ENCODE measurements around the gene PRKAG2.

Gene PRKAG2

DNA sequence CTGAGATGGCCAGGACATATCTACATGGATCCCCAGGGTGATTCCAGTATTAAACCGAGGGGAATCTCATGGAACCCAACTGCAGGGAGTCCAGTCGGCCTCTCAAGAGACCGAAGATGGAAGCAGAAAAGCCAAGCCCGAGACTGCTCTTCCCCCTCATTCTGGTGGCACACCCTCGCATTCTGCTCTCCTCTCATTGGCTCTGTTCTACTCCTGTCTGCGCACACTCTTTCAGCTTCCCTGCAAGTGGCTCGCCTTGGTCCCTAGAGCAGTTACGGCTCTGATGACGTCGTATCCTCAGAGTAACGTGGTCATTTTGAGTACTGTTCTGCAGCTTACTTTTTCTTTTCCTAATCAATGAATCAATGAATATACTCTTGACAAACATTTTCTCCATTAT, 284.6 kb downstream of the PRKAG2 start:
- TF ChIP-seq, protein P1, sequence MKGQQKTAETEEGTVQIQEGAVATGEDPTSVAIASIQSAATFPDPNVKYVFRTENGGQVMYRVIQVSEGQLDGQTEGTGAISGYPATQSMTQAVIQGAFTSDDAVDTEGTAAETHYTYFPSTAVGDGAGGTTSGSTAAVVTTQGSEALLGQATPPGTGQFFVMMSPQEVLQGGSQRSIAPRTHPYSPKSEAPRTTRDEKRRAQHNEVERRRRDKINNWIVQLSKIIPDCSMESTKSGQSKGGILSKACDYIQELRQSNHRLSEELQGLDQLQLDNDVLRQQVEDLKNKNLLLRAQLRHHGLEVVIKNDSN (IDR thresholded peaks at IDR 0.05): no peak
- TF ChIP-seq CREB1 (IDR thresholded peaks at IDR 0.05; ENCODE audit: low read depth): no peak
- no peak for TF ChIP-seq TAF1 (IDR thresholded peaks at IDR 0.05; ENCODE audit: low read depth)
- no peak for TF ChIP-seq EGR1 (IDR thresholded peaks at IDR 0.05)
- no peak for TF ChIP-seq TCF12 (IDR thresholded peaks at IDR 0.05; ENCODE audit: low read depth)
- no peak for TF ChIP-seq ZBTB7A (IDR thresholded peaks at IDR 0.05; ENCODE audit: low read depth)

DNA sequence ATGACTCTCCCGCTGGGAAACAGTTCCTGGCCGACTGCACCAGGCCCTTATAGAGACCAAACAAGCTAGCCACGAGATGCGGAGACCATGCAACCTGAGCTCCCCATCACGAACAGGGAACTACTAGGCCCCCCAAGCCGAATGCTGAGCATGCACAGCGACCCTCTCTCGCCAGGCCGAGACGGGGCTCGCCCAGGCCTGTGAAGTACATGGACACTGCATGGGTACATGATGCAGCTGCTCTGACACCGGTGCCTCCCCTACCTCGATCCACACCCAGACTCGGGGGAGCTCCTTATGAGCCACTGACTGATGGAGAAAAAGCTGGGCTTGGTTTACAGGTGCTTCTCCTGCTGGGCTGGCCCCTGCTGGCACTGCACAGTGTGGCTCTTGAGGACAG, 285.0 kb downstream of the PRKAG2 start:
- no peak for TF ChIP-seq TAF1 (IDR thresholded peaks at IDR 0.05; ENCODE audit: low read depth)
- no peak for TF ChIP-seq EP300 (IDR thresholded peaks at IDR 0.05; ENCODE audit: borderline replicate concordance)
- TF ChIP-seq TCF12 (IDR thresholded peaks at IDR 0.05; ENCODE audit: low read depth): no peak
- TF ChIP-seq CEBPB (IDR thresholded peaks at IDR 0.05): no peak
- no peak for TF ChIP-seq RAD21 (IDR thresholded peaks at IDR 0.05; ENCODE audit: low read depth)
- no peak for TF ChIP-seq TEAD4 (IDR thresholded peaks at IDR 0.05)
- TF ChIP-seq FOXM1 (IDR thresholded peaks at IDR 0.05; ENCODE audit: borderline replicate concordance, low read depth): no peak
- TF ChIP-seq NFIC (IDR thresholded peaks at IDR 0.05): no peak
- TF ChIP-seq, protein P2, sequence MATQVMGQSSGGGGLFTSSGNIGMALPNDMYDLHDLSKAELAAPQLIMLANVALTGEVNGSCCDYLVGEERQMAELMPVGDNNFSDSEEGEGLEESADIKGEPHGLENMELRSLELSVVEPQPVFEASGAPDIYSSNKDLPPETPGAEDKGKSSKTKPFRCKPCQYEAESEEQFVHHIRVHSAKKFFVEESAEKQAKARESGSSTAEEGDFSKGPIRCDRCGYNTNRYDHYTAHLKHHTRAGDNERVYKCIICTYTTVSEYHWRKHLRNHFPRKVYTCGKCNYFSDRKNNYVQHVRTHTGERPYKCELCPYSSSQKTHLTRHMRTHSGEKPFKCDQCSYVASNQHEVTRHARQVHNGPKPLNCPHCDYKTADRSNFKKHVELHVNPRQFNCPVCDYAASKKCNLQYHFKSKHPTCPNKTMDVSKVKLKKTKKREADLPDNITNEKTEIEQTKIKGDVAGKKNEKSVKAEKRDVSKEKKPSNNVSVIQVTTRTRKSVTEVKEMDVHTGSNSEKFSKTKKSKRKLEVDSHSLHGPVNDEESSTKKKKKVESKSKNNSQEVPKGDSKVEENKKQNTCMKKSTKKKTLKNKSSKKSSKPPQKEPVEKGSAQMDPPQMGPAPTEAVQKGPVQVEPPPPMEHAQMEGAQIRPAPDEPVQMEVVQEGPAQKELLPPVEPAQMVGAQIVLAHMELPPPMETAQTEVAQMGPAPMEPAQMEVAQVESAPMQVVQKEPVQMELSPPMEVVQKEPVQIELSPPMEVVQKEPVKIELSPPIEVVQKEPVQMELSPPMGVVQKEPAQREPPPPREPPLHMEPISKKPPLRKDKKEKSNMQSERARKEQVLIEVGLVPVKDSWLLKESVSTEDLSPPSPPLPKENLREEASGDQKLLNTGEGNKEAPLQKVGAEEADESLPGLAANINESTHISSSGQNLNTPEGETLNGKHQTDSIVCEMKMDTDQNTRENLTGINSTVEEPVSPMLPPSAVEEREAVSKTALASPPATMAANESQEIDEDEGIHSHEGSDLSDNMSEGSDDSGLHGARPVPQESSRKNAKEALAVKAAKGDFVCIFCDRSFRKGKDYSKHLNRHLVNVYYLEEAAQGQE (IDR thresholded peaks at IDR 0.05; ENCODE audit: low read depth): no peak
- no peak for TF ChIP-seq CREB1 (IDR thresholded peaks at IDR 0.05; ENCODE audit: low read depth)
- TF ChIP-seq ZBTB7A (IDR thresholded peaks at IDR 0.05; ENCODE audit: low read depth): no peak
- TF ChIP-seq, protein P1 (IDR thresholded peaks at IDR 0.05): no peak
- TF ChIP-seq, protein P3, sequence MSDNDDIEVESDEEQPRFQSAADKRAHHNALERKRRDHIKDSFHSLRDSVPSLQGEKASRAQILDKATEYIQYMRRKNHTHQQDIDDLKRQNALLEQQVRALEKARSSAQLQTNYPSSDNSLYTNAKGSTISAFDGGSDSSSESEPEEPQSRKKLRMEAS (IDR thresholded peaks at IDR 0.05): no peak
- TF ChIP-seq EGR1 (IDR thresholded peaks at IDR 0.05): no peak
- no peak for TF ChIP-seq YY1 (IDR thresholded peaks at IDR 0.05; ENCODE audit: low read depth)

DNA sequence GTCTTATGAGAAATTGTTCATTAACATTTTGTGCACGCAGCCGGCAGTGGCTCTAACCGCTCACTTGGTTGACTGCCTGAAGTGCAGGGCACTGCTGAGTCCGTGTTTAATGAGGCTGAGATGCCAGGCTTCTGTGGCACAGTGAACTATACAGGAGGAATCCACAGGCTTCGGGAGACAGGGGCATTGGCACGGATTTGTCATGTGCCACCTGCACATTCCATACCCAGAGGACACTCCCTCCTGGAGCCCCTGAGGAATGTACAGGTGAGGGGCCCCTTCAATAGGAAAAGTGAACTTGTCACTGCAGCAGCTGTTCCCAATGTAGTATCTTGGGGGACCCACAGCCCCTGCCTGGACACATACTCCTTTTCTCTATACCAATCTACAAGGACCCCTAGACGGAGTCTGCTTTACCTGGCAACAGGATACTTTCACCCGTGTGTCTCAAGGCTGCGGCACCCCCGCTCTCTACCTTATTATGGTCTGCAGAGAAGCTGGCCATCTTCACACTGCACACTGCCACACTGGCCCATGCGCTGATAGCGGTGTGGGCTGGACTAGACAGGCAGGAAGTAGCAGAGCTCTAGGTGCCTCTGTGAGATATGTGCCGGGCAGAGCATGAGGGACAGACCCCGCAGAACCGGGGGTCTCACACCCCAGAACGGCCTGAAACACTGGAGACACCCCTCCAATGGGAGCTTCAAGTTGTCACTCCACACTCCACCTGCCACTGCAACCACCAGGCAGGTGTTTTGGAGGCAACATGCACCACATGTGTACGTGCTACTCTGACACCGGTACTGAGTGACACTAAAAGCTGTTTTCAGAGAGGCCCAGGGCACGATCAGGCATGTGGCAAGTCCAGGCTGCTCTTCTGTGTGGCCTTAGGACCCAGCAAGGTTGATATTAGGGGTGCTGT, 285.8 kb downstream of the PRKAG2 start:
- TF ChIP-seq FOXM1 (IDR thresholded peaks at IDR 0.05; ENCODE audit: borderline replicate concordance, low read depth): no peak
- TF ChIP-seq, protein P3 (IDR thresholded peaks at IDR 0.05): no peak
- peak; percentile 42; the same call in 1 of the 2 replicates for TF ChIP-seq ZBTB7A (IDR thresholded peaks at IDR 0.05; ENCODE audit: low read depth)
- peak; percentile 43; the same call in 1 of the 2 replicates for TF ChIP-seq TCF12 (IDR thresholded peaks at IDR 0.05; ENCODE audit: low read depth)

DNA sequence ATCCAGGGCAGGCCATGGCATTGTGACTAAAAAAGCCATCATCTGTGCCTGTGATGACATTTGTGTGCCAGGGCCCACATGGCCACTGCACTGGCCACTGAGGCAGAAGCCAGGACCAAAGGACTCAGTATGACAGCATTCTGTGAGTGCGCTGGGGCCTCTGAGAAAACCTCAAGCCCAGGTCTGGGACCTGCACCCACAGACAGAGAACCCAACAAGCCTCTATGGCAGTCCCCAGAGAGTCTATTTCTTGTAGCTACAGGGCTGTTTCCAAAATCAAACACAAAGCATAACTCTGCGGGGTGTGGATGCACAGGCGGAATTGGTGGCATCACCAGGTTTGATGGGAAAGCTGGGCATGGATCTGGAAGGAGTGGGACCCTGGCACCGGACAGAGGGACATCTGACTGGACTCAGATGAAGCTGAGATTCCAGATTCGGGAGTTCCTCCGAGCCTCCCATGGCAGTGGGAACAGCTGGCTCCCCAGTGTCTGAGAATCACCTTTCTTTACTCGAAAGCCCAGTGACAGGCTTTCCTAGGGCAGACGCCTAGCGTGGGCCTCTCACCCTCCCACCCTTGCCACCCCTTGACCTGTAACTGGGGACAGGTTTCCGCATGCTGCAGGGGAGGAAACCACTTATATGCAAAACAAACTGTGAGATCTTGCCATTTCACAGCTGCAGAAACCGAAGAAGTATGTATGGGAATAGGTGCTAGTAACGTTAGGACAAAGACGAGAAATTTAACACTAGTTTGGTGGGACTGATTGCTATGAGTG, 286.7 kb downstream of the PRKAG2 start:
- TF ChIP-seq, protein P2 (IDR thresholded peaks at IDR 0.05; ENCODE audit: low read depth): no peak
- TF ChIP-seq TAF1 (IDR thresholded peaks at IDR 0.05; ENCODE audit: low read depth) (no peak), RAD21 (IDR thresholded peaks at IDR 0.05; ENCODE audit: low read depth) (no peak), YY1 (IDR thresholded peaks at IDR 0.05; ENCODE audit: low read depth) (no peak), CREB1 (IDR thresholded peaks at IDR 0.05; ENCODE audit: low read depth) (no peak), EP300 (IDR thresholded peaks at IDR 0.05; ENCODE audit: borderline replicate concordance) (no peak)

DNA sequence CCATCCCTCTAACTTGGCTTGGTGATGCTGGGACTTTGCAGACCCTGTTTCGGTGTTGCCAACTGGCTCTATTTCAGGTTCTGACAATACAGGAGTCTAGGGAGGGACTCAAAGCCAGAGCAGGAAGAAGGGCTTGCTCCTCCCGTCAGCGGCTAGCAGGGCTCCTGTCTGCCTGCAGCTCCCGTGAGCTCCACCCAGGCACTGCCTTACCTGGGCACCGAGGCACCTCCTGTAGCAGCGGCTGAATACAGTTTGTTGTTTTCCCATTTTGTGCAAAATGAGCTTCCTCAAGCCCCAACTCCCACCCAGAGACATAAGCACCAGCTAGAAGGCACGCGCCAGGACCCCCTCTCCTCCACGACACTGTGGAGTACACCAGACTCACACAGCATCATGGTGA, 287.9 kb downstream of the PRKAG2 start:
- no peak for TF ChIP-seq EGR1 (IDR thresholded peaks at IDR 0.05)
- TF ChIP-seq CEBPB (IDR thresholded peaks at IDR 0.05): no peak
- TF ChIP-seq TCF12 (IDR thresholded peaks at IDR 0.05; ENCODE audit: low read depth): no peak
- no peak for TF ChIP-seq TAF1 (IDR thresholded peaks at IDR 0.05; ENCODE audit: low read depth)
- no peak for TF ChIP-seq RAD21 (IDR thresholded peaks at IDR 0.05; ENCODE audit: low read depth)
- no peak for TF ChIP-seq FOXM1 (IDR thresholded peaks at IDR 0.05; ENCODE audit: borderline replicate concordance, low read depth)
- TF ChIP-seq TEAD4 (IDR thresholded peaks at IDR 0.05): no peak
- no peak for TF ChIP-seq EP300 (IDR thresholded peaks at IDR 0.05; ENCODE audit: borderline replicate concordance)
- TF ChIP-seq ZBTB7A (IDR thresholded peaks at IDR 0.05; ENCODE audit: low read depth): no peak
- TF ChIP-seq, protein P3 (IDR thresholded peaks at IDR 0.05): no peak
- TF ChIP-seq, protein P1 (IDR thresholded peaks at IDR 0.05): no peak
- TF ChIP-seq NFIC (IDR thresholded peaks at IDR 0.05): no peak
- TF ChIP-seq, protein P2 (IDR thresholded peaks at IDR 0.05; ENCODE audit: low read depth): no peak
- no peak for TF ChIP-seq YY1 (IDR thresholded peaks at IDR 0.05; ENCODE audit: low read depth)
